GM13976 (cell line): ENCODE results near the gene S100A9.

ENCODE experiments used
- DNase-seq: peaks from one replicate; pipeline ENCODE4 v3.0.0; 2012; ENCODE audit warnings: low spot score
- in situ Hi-C: fragments of 300-500 bp; cut with MboI; formaldehyde crosslinking; loops from one replicate; pipeline ENCODE4 v1.12.0; 2022; ENCODE audit warnings: low sequenced_read_pairs, mixed read lengths, inconsistent platforms; ENCODE audit not compliant: unreplicated experiment
- TF ChIP-seq, protein P1 (sequence below): IDR thresholded peaks from 2 replicates; pipeline ENCODE4 v1.5.1; 2012; ENCODE audit warnings: borderline replicate concordance, mild to moderate bottlenecking; ENCODE audit not compliant: insufficient read depth; ENCODE audit errors: extremely low read depth, missing control alignments, control extremely low read depth

Gene S100A9

DNA sequence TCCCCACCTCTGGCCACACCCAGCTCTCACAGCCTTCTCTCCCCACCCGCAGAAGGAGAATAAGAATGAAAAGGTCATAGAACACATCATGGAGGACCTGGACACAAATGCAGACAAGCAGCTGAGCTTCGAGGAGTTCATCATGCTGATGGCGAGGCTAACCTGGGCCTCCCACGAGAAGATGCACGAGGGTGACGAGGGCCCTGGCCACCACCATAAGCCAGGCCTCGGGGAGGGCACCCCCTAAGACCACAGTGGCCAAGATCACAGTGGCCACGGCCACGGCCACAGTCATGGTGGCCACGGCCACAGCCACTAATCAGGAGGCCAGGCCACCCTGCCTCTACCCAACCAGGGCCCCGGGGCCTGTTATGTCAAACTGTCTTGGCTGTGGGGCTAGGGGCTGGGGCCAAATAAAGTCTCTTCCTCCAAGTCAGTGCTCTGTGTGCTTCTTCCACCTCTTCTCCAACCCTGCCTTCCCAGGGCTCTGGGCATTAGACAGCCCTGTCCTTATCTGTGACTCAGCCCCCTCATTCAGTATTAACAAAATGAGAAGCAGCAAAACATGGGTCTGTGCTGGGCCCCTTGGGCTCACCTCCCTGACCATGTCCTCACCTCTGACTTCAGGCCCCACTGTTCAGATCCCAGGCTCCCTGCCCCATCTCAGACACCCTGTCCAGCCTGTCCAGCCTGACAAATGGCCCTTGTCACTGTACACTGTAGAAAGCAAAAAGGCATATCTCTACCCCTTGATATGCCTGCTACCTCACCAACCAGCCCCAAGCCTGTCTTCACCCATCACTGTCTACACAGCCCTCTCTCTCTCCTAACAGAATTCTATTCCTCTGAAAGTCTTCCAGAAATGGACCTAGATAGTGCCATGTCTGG, 3.2 kb downstream of the S100A9 start:
- TF ChIP-seq, protein P1, sequence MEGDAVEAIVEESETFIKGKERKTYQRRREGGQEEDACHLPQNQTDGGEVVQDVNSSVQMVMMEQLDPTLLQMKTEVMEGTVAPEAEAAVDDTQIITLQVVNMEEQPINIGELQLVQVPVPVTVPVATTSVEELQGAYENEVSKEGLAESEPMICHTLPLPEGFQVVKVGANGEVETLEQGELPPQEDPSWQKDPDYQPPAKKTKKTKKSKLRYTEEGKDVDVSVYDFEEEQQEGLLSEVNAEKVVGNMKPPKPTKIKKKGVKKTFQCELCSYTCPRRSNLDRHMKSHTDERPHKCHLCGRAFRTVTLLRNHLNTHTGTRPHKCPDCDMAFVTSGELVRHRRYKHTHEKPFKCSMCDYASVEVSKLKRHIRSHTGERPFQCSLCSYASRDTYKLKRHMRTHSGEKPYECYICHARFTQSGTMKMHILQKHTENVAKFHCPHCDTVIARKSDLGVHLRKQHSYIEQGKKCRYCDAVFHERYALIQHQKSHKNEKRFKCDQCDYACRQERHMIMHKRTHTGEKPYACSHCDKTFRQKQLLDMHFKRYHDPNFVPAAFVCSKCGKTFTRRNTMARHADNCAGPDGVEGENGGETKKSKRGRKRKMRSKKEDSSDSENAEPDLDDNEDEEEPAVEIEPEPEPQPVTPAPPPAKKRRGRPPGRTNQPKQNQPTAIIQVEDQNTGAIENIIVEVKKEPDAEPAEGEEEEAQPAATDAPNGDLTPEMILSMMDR = no peak

DNA sequence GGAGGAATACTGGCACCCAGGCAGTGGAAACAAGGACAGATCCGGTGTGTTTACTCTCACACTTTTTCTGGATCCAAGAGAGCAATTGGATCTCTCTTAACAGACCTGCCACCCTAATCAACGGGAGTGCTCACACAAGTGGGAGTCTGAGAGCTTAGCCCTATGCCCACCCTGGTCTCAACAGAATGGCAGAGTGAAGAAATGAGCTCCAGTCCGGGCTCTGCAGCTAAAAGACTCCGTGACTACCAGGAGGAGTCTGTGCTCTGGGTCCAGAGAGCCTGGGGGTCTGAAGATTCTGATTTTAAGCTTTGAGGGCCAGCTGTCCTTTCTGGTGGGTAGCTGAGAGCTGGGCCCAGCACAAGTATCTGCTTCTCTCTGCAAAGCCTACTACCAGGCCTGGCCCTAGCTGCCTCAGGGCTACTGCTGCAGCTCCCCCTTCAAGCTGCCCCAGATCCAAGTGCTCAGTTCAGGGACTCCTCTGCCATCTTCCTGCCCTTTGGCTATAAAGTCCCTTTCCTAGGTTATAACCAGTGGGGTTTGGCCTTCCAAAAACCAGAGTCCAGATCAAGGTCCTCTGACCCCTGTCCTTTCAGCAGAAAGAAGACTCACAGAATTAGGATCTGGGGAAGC, 3.9 kb downstream of the S100A9 start:
- TF ChIP-seq, protein P1 = no peak
- in situ Hi-C loops = loop anchor here (10.0 kb wide), 1 partner anchor 73 kb away; no protein-coding TSS in a partner anchor
- DNase-seq = no peak

More for the DNA sequence above, 3.2 kb downstream of the S100A9 start:
- no peak for DNase-seq
- in situ Hi-C loops = loop anchor here (10.0 kb wide), 1 partner anchor 74 kb away; no protein-coding TSS in a partner anchor

DNA sequence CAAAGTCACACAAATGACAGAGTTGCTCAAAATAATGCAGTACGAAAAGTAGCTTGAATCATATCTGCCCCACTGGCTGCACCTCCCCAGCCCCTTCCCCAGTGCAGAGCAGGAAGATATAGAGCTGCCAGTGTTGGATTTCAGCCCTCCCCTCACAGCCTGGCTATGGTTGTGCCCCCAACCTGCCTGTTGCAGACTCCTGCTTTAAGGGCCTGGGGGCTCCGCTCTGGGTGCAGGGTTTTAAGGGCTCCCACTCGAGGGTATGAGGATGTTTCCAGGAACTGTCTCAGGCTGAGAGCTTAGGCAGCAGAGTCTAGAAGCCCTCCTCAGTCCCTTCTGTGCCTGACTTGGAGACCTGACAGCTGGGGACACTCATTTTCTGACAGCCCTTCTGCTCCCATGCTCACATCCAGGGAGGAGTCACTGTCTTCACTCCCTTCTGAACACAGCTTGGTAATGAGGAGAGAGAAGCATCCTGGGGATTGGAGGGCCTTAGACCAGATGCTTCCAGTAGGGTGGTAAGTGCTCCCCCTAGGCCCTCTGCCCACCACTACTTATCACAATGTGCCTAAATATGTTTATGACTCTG, 4.6 kb downstream of the S100A9 start:
- TF ChIP-seq, protein P1 = no peak
- in situ Hi-C loops = loop anchor here (10.0 kb wide), 1 partner anchor 73 kb away; no protein-coding TSS in a partner anchor
- DNase-seq = no peak

DNA sequence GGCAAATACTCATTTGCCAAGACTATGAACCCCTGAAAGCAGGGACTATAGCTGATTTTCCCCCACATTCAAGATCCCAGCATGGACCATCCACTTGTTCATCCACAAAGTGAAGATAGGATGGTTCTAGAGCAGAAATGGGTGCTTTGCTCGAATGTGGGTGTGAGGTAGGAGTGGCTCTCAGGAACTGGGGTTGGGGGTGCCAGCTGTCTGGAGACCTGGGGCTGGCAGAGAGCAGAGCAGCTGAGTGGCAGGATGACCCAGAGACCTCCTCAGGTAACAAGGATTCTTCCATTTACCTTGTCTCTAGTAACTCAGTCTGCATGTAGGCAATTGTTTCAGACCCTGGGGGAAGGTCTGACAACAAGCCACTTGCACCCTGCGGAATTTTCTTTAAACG, 6.0 kb downstream of the S100A9 start:
- in situ Hi-C loops = loop anchor here (10.0 kb wide), 1 partner anchor 71 kb away; no protein-coding TSS in a partner anchor
- no peak for DNase-seq
- TF ChIP-seq, protein P1 = no peak

DNA sequence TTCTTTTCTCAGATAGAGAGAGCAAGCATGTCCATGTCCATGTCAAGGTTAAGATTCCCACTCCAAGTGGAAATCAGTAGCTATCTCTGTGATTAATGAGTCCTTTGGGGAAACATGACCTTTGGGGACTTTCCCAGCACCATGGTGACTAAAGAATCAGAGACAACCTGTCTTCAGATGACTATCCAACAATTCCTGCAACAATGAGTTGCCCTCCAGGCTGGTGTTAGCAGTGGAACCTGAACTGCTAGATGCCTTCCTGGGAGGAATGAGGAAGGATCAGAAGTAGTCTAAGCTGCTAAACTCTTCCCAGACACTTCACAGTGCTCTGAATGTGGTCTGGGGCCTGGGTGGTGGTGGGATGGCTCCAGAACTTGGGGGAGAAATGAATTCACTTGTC, 6.5 kb downstream of the S100A9 start:
- DNase-seq = no peak
- in situ Hi-C loops = loop anchor here (10.0 kb wide), 1 partner anchor 71 kb away; no protein-coding TSS in a partner anchor
- TF ChIP-seq, protein P1 = no peak
